Stimulated activated CD4-positive, alpha-beta T cell treated with anti-CD3 and anti-CD28 coated beads, Interleukin-12 subunit alpha, Interleukin-12 subunit beta, amount 100 ng/mL, for 24 hours (primary cell): ENCODE results near the gene RASIP1.

ENCODE experiments used
- DNase-seq, 2 experiments: peaks; one replicate each; pipeline ENCODE4 v3.0.0-alpha.2; 2020; ENCODE audit warnings: low read depth in 2 of 2

The RASIP1 gene

DNA sequence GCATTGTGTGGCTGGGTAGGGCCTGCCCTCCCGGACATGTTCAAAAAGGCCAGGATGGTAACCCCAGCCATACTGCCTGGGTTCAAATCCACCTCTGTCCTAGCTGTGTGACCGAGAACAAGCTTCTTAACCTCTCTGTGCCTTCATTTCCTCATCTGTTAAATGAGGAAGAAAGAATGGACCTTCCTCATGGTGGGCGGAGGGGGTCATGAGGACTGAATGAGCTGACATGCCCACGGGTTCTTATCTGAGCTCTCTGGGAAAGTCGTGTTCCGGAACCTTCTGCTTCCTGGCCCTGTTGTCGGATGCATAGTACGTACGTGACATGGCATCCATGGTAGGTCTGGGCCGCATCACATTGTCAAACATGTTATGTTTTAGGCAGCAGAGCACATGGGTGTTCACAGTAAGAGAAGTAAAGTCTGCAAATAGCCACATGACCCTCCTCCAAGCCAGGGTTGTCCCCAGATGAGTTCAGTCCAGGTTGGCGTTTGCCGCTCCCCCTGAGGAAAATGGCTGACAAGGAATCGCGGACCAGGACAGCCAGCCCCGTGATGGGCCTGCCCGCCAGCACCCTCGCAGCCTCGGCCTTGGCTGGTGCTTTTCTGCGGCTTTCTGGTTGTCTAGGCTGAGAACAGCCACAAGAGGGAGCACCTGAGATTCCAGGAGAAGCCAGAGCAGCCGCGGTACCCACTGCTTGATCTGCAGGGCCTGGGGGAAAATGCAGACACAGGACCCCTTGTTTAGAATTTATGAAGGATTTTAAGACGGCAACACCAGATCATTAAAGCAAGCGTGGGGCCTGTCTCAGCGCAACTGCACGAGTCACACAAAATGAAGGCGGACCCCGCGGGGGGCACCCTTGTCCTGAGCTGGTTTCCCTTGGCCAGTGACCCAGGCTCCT is 65.2 kb downstream of the RASIP1 start:
- peak; percentile 44 to 70 for DNase-seq

DNA sequence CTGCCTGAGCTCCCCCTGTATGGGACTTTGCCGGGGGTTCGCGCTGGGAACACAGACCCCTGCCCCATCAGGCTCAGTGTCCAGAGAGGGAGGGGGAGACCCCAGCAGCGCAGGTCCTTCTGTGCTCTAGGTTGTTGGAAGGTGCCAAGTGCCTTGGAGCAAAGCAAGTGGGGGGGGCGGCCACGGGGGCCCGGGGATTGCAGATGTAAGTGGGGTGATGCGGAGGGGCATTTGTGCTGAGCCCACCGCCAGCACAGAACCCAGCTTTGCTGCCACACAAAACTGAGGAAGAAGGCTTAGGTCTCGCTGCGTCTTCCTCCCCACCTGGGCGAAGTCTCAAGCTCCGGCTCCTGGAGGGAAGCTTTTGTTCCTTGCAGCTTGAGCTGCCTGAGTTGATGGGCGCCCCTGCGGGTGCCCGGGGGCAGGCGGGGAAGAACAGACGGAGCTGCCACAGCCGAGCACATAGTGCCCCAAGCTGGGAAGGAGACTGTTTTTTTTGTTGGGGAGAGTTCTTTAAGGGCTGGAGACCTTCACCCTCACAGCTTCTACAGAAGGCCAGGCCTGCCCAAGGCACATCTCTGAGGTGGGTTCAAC is 66.1 kb downstream of the RASIP1 start:
- DNase-seq = no peak

DNA sequence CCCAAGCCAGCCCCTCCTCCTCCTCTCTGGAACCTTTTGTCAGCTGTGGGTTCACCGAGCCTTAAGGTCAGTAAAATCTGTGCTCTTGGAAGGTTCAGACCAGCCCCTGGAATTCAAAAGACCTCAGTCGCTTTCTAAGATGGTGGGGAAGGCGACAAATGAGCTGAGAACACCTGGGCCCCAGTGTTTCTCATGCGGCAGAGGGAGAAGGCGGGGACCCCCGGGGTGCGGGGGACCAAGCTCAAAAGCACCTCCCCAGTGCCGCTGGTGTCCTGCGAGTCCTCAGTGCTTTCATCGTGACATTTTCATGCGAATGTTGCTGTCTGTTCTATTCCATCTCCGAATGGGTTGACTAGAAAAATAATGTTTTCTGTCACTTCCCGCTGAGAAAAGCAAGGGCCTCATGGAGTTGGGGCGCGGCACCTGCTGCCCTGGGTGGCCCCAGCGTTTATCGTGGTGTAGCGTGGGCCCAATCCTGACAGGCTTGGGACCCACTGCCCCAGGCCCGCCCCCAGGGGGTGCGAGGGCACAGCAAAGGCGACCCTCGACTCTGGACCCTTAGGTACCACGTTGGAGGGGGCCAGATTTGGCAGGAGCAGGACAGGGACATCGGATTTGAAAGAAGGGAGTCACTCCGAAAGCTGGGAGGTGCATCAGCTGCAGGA is 66.8 kb downstream of the RASIP1 start:
- DNase-seq = no peak

DNA sequence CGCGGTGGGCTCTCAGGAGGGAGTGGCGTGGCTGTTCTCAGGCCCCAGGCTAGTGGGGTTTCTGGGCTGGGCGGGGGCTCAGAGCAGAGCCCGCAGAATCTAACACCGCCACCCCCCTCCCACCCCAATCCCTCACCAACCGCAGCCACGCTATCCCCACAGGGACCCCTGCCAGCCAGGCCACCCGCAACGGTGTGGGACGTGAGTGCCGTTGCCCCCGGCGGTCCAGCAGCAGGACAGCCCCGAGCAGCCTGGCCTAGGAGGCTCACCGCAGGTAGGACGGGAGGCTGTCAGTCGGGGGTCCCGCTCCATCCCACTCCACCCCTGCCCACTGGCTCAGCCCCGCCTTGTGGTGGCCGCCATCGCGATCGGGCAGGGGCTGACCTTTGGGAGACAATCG is 67.4 kb downstream of the RASIP1 start, which contains the start of gene NTN5:
NTN5 (minus strand) TSS at position 24 of the 400 bp plus-strand sequence. CDS start 2,031 bp downstream, outside the sequence.
- no peak for DNase-seq

DNA sequence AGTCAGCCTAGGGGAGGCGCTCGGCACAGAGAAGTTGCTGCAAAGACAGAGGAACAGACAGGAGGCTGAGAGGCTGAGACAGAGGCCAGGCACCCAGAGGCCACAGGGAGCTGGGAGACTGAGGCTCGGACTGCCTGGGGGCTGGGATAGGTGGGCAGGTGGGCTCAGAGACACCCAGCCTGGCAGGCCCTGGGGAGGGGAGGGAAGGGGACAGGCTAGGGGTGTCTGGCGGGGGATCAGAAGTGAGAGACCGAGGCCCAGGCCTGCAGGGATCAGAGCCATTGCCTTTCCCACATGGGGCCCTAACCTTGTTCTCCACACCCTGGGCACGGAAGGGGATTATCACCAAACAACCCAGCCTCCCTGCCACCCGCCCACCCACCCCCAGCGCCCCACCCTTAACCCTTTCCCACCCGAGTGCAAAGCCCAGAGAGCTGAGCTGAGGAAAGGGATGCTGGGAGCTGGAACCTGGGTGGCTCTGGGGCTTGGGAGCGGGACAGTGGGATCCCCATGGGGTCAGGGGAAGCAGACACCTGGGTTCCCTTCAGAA is 68.9 kb downstream of the RASIP1 start:
- DNase-seq = no peak

DNA sequence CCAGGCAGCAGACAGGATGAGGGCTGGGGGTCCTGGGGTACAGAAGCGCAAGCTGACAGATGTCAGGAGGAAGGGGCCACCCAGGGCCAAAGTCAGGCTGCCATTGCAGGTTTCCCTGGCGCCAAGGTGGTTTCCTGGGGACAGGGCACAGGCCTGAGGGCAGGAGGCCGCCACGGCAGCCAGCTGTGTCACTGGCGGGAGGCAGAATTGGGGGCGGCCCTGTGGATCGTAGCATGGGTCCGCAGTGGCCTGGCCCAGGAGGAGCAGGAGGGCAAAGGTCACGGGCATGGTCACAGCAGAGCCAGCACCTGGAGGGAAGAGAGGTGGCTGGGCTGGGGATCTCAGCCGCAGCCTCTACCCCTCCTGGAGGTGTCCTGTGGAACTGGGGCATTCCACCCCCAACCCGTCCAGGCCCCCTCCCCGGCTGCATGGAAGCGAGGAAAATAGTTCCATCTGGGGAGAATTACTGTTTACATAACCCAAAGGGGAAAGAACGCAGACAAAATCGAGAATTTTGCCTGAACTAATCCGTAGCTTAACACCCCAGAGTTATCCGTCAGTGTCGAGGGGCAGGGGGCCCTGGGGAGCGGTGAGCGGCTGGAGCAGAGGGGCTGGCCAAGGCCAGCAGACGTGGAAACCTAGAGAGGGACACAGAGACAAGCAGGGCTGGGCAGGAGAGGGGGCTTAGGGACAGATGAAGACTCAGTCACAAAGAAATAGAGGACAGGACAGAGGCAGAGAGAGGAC is 69.5 kb downstream of the RASIP1 start:
- no peak for DNase-seq
